Measurements from ENCODE around the gene DGKG.

The DGKG gene

DNA sequence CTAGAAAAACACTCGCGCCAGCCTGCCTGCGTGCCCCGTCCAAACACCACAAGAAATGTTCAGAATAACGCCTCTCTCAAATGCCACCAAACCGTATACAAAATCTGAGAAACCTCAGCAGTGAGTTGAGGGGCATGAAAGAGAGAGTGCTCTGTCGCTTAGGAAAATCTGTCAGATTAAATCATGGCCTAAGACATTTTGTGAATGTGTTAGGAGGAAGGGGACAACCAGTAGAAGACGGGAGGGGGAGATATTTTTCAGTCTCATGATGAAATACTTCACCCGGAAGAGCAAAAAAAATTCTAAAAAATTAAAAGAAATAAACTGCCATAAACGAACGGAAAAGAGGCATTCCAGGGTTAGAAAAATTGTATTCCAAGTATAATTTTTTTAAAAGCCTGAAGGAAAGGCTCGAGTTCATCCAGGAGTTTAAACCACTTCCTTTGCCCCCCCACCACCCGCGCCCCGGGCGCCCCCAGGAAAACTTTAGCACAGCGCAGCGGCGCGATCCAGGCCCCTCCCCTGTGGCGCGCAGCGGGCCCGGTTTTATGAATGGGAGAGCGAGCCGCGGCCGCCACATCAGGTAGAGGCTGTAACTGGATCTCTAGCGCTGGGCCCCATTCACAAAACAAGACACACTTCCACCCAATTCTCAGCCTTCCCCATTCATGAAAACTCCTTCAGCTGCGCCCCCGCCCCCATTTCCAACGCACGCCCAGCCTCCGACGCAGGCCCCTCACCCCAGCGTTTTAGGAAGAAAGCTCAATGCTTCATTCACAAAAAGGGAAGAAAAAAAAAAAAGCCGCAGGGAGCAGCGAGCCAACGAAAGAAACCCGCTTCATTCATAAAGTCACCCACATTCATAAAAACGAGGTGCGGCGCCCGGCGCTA, 254.6 kb downstream of the DGKG start:
- Histone ChIP-seq H3K4me1 (ENCODE audit: control insufficient read depth, low read length) (peaks cover 26% of the 10 kb centered on the region), H3F3A (ENCODE audit: control insufficient read depth, insufficient read depth) (no peaks in the 10 kb centered on the region), H3K4me3 (ENCODE audit: low read length) (peak overlapping the region; percentile 63), H3K4me2 (ENCODE audit: low read length) (peak overlapping the region; percentile 68), H3K9me3 (ENCODE audit: control insufficient read depth, insufficient read depth, low read length) (no peaks in the 10 kb centered on the region), H3K36me3 (ENCODE audit: control insufficient read depth, low read length) (no peaks in the 10 kb centered on the region), H3K79me2 (ENCODE audit: control insufficient read depth, low read length) (no peaks in the 10 kb centered on the region), H3K9me2 (replicated peaks; ENCODE audit: control insufficient read depth, low read length) (no peaks in the 10 kb centered on the region), H3K27me3 (ENCODE audit: control insufficient read depth, low read length) (peaks cover 91% of the 10 kb centered on the region), H4K20me1 (ENCODE audit: control insufficient read depth, insufficient read depth, low read depth, low read length) (peaks cover 6% of the 10 kb centered on the region; the same call in 1 of the 2 replicates), H3K27ac (ENCODE audit: low read depth, low read length) (no peak overlapping the region)
- no peak for TF ChIP-seq CTCF (IDR thresholded peaks at IDR 0.05; ENCODE audit: low read depth, low read length, poor library complexity, severe bottlenecking)
- TF ChIP-seq EZH2phosphoT487 (IDR thresholded peaks at IDR 0.05; ENCODE audit: borderline replicate concordance, low read length) = no peak; the same call in 1 of the 2 replicates

- H4K20me1 ChIP-seq (ENCODE audit: control insufficient read depth, insufficient read depth, low read depth, low read length) = peaks cover 6% of the 10 kb centered on the region; the same call in 1 of the 2 replicates
- no peaks in the 10 kb centered on the region for H3F3A ChIP-seq (ENCODE audit: control insufficient read depth, insufficient read depth)
- H3K4me3 ChIP-seq (ENCODE audit: low read length) = no peak overlapping the region
- H3K27me3 ChIP-seq (ENCODE audit: control insufficient read depth, low read length) = peaks cover 71% of the 10 kb centered on the region
- no peak overlapping the region for H3K27ac ChIP-seq (ENCODE audit: low read depth, low read length)
- H3K9me3 ChIP-seq (ENCODE audit: control insufficient read depth, insufficient read depth, low read length) = no peaks in the 10 kb centered on the region
- no peaks in the 10 kb centered on the region for H3K79me2 ChIP-seq (ENCODE audit: control insufficient read depth, low read length)
- H3K36me3 ChIP-seq (ENCODE audit: control insufficient read depth, low read length) = no peaks in the 10 kb centered on the region
- H3K4me2 ChIP-seq (ENCODE audit: low read length) = no peak overlapping the region
- no peak for TF ChIP-seq EZH2phosphoT487 (IDR thresholded peaks at IDR 0.05; ENCODE audit: borderline replicate concordance, low read length)
- TF ChIP-seq CTCF (IDR thresholded peaks at IDR 0.05; ENCODE audit: low read depth, low read length, poor library complexity, severe bottlenecking) = no peak
- peaks cover 26% of the 10 kb centered on the region for H3K4me1 ChIP-seq (ENCODE audit: control insufficient read depth, low read length)
- H3K9me2 ChIP-seq (replicated peaks; ENCODE audit: control insufficient read depth, low read length) = no peaks in the 10 kb centered on the region
Measured at GRCh38 chr3:186105543-186105942, 256.5 kb downstream of the DGKG start.

DNA sequence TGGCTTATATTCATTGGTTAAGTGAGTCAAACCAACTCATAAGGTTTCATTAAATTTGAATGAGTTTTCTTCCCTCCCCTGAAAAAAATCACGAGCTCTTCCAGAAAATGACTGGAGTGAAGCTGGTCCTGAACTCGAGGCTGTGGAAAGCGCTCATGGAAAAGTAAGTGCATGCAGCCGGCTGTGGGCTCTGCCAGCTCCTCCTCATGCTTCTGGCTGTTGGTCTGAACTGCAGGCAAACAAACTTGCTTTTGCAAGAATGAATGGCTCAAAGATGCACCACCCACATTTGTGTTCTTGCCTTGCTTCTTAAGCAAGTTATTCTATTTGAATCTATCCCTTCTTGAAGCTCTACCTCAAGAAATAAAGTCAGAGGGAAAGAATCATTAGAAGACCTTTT, 259.3 kb downstream of the DGKG start:
- peaks cover 4% of the 10 kb centered on the region for H3K4me1 ChIP-seq (ENCODE audit: control insufficient read depth, low read length)
- H3K79me2 ChIP-seq (ENCODE audit: control insufficient read depth, low read length) = no peaks in the 10 kb centered on the region
- H3K27ac ChIP-seq (ENCODE audit: low read depth, low read length) = no peak overlapping the region
- H3K27me3 ChIP-seq (ENCODE audit: control insufficient read depth, low read length) = peaks cover 62% of the 10 kb centered on the region
- no peak overlapping the region for H3K4me2 ChIP-seq (ENCODE audit: low read length)
- no peaks in the 10 kb centered on the region for H3K36me3 ChIP-seq (ENCODE audit: control insufficient read depth, low read length)
- no peaks in the 10 kb centered on the region for H3F3A ChIP-seq (ENCODE audit: control insufficient read depth, insufficient read depth)
- H3K9me2 ChIP-seq (replicated peaks; ENCODE audit: control insufficient read depth, low read length) = no peaks in the 10 kb centered on the region
- H3K9me3 ChIP-seq (ENCODE audit: control insufficient read depth, insufficient read depth, low read length) = no peaks in the 10 kb centered on the region
- H3K4me3 ChIP-seq (ENCODE audit: low read length) = no peak overlapping the region
- no peak for TF ChIP-seq CTCF (IDR thresholded peaks at IDR 0.05; ENCODE audit: low read depth, low read length, poor library complexity, severe bottlenecking)
- TF ChIP-seq EZH2phosphoT487 (IDR thresholded peaks at IDR 0.05; ENCODE audit: borderline replicate concordance, low read length) = no peak
- peaks cover 6% of the 10 kb centered on the region; the same call in 1 of the 2 replicates for H4K20me1 ChIP-seq (ENCODE audit: control insufficient read depth, insufficient read depth, low read depth, low read length)
